H1 (cell line): ENCODE results near the gene LTA. TPM values are rescaled to one million over a fixed set of nuclear protein-coding genes. Genes with fewer than 3 reads are reported as not detected.
"Not testable (repeated sequence)": the region's sequence is repeated elsewhere in the genome, so short reads cannot be mapped to it uniquely, and the experiment has no call there.

Experiments used
- CTCF ChIA-PET: fragments of 300-600 bp; sonication (Branson Sonifier 250); formaldehyde crosslinking; loops from one replicate; lab custom pipeline; 2021; ENCODE audit not compliant: partially characterized antibody; lab: Charles Lee
- POLR2A ChIA-PET: fragments of 300-600 bp; sonication (Branson Sonifier 250); formaldehyde crosslinking; loops from one replicate; lab custom pipeline; 2021; ENCODE audit warnings: inconsistent platforms; ENCODE audit not compliant: partially characterized antibody; lab: Charles Lee
- DNase-seq, 2 experiments: peaks; one replicate each; pipeline versions ENCODE4 v3.0.0 to v3.0.0-alpha.2; 2010 to 2022; ENCODE audit warnings: low spot score in 2 of 2, low read depth in 1 of 2, mixed read lengths in 1 of 2
- FAIRE-seq: peaks from 2 replicates; lab custom pipeline; 2011; peaks lifted over from hg19 to GRCh38; lab: Jason Lieb, UNC
- H2AFZ ChIP-seq: 2 replicates; pipeline ENCODE4 v1.8.1; 2012; ENCODE audit warnings: low read length, inconsistent platforms
- H2AK5ac ChIP-seq: 2 replicates; pipeline ENCODE4 v1.6.1; 2013; ENCODE audit warnings: low read depth, low read length
- H2BK120ac ChIP-seq: replicated peaks from 2 replicates; pipeline ENCODE3; 2013; ENCODE audit warnings: low read depth, low read length, inconsistent platforms
- H2BK12ac ChIP-seq: 2 replicates; pipeline ENCODE4 v1.6.1; 2013; ENCODE audit warnings: low read depth, low read length
- H2BK15ac ChIP-seq: 2 replicates; pipeline ENCODE4 v1.6.1; 2013; ENCODE audit warnings: low read length
- H2BK20ac ChIP-seq: 2 replicates; pipeline ENCODE4 v1.6.1; 2013; ENCODE audit warnings: low read length
- H2BK5ac ChIP-seq: 2 replicates; pipeline ENCODE4 v1.6.1; 2013; ENCODE audit warnings: low read depth, low read length
- H3K14ac ChIP-seq: 2 replicates; pipeline ENCODE4 v1.6.1; 2013; ENCODE audit warnings: inconsistent platforms; ENCODE audit not compliant: insufficient read length
- H3K18ac ChIP-seq: 2 replicates; pipeline ENCODE4 v1.6.1; 2013; ENCODE audit warnings: low read length; ENCODE audit errors: extremely low read depth
- H3K23ac ChIP-seq: 2 replicates; pipeline ENCODE4 v1.6.1; 2013; ENCODE audit warnings: inconsistent platforms; ENCODE audit not compliant: insufficient read length
- H3K23me2 ChIP-seq: 2 replicates; pipeline ENCODE4 v1.6.1; 2013; ENCODE audit warnings: low read depth, low read length
- H3K27ac ChIP-seq: 2 replicates; pipeline ENCODE4 v1.6.1; 2011; ENCODE audit warnings: low read depth, low read length, inconsistent platforms
- H3K27me3 ChIP-seq, 4 experiments: replicated peaks in 1 of 4; 1 replicate in 1 of 4; 2 replicates in 3 of 4; pipeline versions ENCODE4 v1.6.1 to v1.8.1; 2011 to 2013; ENCODE audit warnings: low read length in 3 of 4, mild to moderate bottlenecking in 3 of 4, inconsistent platforms in 2 of 4, mixed read lengths in 2 of 4, moderate library complexity in 1 of 4; ENCODE audit not compliant: control insufficient read depth in 3 of 4, insufficient read depth in 3 of 4; ENCODE audit errors: extremely low read depth in 1 of 4
- H3K36me3 ChIP-seq, 4 experiments: 2 replicates each; pipeline versions ENCODE4 v1.6.1 to v1.8.1; 2011 to 2013; ENCODE audit warnings: mild to moderate bottlenecking in 4 of 4, low read length in 3 of 4, moderate library complexity in 2 of 4, control low read depth in 1 of 4, inconsistent platforms in 1 of 4; ENCODE audit not compliant: insufficient read depth in 4 of 4, control insufficient read depth in 2 of 4
- H3K4ac ChIP-seq: replicated peaks from 2 replicates; pipeline ENCODE3; 2013; ENCODE audit warnings: low read length, low read depth, mixed read lengths, inconsistent platforms; ENCODE audit not compliant: insufficient read length
- H3K4me1 ChIP-seq, 4 experiments: replicated peaks in 1 of 4; 1 replicate in 1 of 4; 2 replicates in 3 of 4; pipeline versions ENCODE4 v1.6.1 to v1.8.1; 2011 to 2013; ENCODE audit warnings: low read length in 3 of 4, inconsistent platforms in 2 of 4, mixed read lengths in 1 of 4; ENCODE audit not compliant: insufficient read depth in 4 of 4, control insufficient read depth in 3 of 4
- H3K4me2 ChIP-seq, 2 experiments: 2 replicates each; pipeline versions ENCODE4 v1.6.1 to v1.8.1; 2011 to 2013; ENCODE audit warnings: low read depth in 2 of 2, low read length in 2 of 2, control low read depth in 1 of 2, inconsistent platforms in 1 of 2, mild to moderate bottlenecking in 1 of 2; ENCODE audit not compliant: insufficient read depth in 1 of 2
- H3K4me3 ChIP-seq, 4 experiments: fragments of 200-600, 300-600 bp in 1 of 4; sonication (generic), shearing (Covaris generic), sonication (Bioruptor Twin) in 1 of 4; 2 replicates each; pipeline versions ENCODE4 v1.5.1 to v1.8.1; 2011 to 2016; ENCODE audit warnings: low read length in 4 of 4, low read depth in 3 of 4, control low read depth in 2 of 4, inconsistent platforms in 2 of 4, mild to moderate bottlenecking in 2 of 4, mixed read lengths in 1 of 4, moderate library complexity in 1 of 4; ENCODE audit not compliant: insufficient read depth in 2 of 4; ENCODE audit errors: extremely low read depth in 1 of 4
- H3K56ac ChIP-seq: replicated peaks from 2 replicates; pipeline ENCODE3; 2013; ENCODE audit warnings: low read depth, mild to moderate bottlenecking, mixed read lengths, low read length, inconsistent platforms; ENCODE audit not compliant: insufficient read length
- H3K79me1 ChIP-seq: 2 replicates; pipeline ENCODE4 v1.6.1; 2013; ENCODE audit warnings: low read depth, low read length, control low read depth
- H3K79me2 ChIP-seq, 2 experiments: 2 replicates each; pipeline versions ENCODE4 v1.6.1 to v1.8.1; 2012 to 2013; ENCODE audit warnings: low read length in 2 of 2, mild to moderate bottlenecking in 2 of 2, inconsistent platforms in 1 of 2; ENCODE audit not compliant: insufficient read depth in 2 of 2, control insufficient read depth in 1 of 2
- H3K9ac ChIP-seq, 4 experiments: replicated peaks in 1 of 4; 1 replicate in 1 of 4; 2 replicates in 3 of 4; pipeline versions ENCODE4 v1.6.1 to v1.8.1; 2011 to 2013; ENCODE audit warnings: low read depth in 3 of 4, low read length in 3 of 4, control low read depth in 2 of 4, mild to moderate bottlenecking in 2 of 4, moderate library complexity in 2 of 4, inconsistent platforms in 1 of 4; ENCODE audit errors: extremely low read depth in 1 of 4
- H3K9me3 ChIP-seq, 2 experiments: 2 replicates each; pipeline versions ENCODE4 v1.6.1 to v1.8.1; 2012 to 2013; ENCODE audit warnings: mild to moderate bottlenecking in 2 of 2, moderate library complexity in 2 of 2, control low read depth in 1 of 2, inconsistent platforms in 1 of 2, low read depth in 1 of 2, low read length in 1 of 2, mixed read lengths in 1 of 2; ENCODE audit not compliant: insufficient read depth in 2 of 2
- H4K20me1 ChIP-seq, 2 experiments: replicated peaks in 1 of 2; 2 replicates each; pipeline versions ENCODE3 to v1.8.1; 2011 to 2013; ENCODE audit warnings: inconsistent platforms in 2 of 2, low read length in 2 of 2, mild to moderate bottlenecking in 1 of 2; ENCODE audit not compliant: insufficient read depth in 2 of 2, control insufficient read depth in 1 of 2
- H4K5ac ChIP-seq: 2 replicates; pipeline ENCODE4 v1.6.1; 2013; ENCODE audit warnings: low read length, low read depth, mixed read lengths, inconsistent platforms; ENCODE audit not compliant: insufficient read length
- H4K8ac ChIP-seq: 2 replicates; pipeline ENCODE4 v1.8.0; 2013; ENCODE audit warnings: mild to moderate bottlenecking, moderate library complexity, low read length, inconsistent platforms; ENCODE audit not compliant: insufficient read depth; ENCODE audit errors: extremely low read depth
- H4K91ac ChIP-seq: replicated peaks from 2 replicates; pipeline ENCODE3; 2013; ENCODE audit warnings: low read length, mixed read lengths, inconsistent platforms; ENCODE audit not compliant: insufficient read length
- WGBS, 2 experiments: shearing (Covaris generic) in 1 of 2; methylation state at CpG; one replicate each; pipeline versions ENCODE4 v1.1.6 to v1.1.7; 2013 to 2015; ENCODE audit warnings: low lambda C conversion rate in 2 of 2, mixed read lengths in 2 of 2, inconsistent platforms in 1 of 2, low coverage in 1 of 2, missing lambda C conversion rate in 1 of 2; ENCODE audit not compliant: insufficient replicate concordance in 2 of 2, insufficient coverage in 1 of 2, insufficient read length in 1 of 2; ENCODE audit errors: extremely low coverage in 1 of 2, missing lambda C conversion rate in 1 of 2; 5-methylcytosine and 5-hydroxymethylcytosine counted together
- polyA plus RNA-seq, 7 experiments: library from polyadenylated mRNA; depleted of rRNA in 3 of 7; stranded (reverse) in 5 of 7; unstranded in 2 of 7; fragments of >200 nt in 5 of 7; fragments of 200-250 nt in 2 of 7; gene quantifications; 1 replicate in 5 of 7; 2 replicates in 1 of 7; 4 replicates in 1 of 7; pipeline versions ENCODE4 v1.2.1 to v1.2.3, GENCODE V29; 2011 to 2013; ENCODE audit warnings: missing spikeins in 2 of 7, mixed read lengths in 2 of 7
- total RNA-seq: library from RNA; stranded (reverse); fragmentation: NEBNext Ultra II Directional; extraction: Animal tissue kit (Norgen Biotek cat#: 25700); gene quantifications from 2 replicates; pipeline ENCODE4 v1.2.1, GENCODE V29; 2021

LTA gene
- total and polyA plus RNA-seq, 2 of the 8 experiments (the other 6 are each of a cell fraction or from before 2014, with no cell fraction given): not detected

- WGBS, 2 experiments: 85% methylated on average over 5 of the region's 5 CpGs; no CpG with 5 or more reads in 1 of the 2 experiments
These were observed 18.6 kb downstream of the LTA start for GRCh38 chr6:31590691-31591090.

More at GRCh38 chr6:31590691-31591090, 18.6 kb downstream of the LTA start:
- H3K4me3 ChIP-seq, H3K27me3 ChIP-seq, H3K56ac ChIP-seq, H2BK120ac ChIP-seq, H3K9me3 ChIP-seq, H3K27ac ChIP-seq, H4K91ac ChIP-seq, H3K79me1 ChIP-seq, H3K4me1 ChIP-seq, H3K79me2 ChIP-seq, H3K9ac ChIP-seq, H2BK15ac ChIP-seq, H4K8ac ChIP-seq, FAIRE-seq, H3K18ac ChIP-seq, H2AFZ ChIP-seq, H3K36me3 ChIP-seq, H3K4me2 ChIP-seq, H3K23ac ChIP-seq, H2AK5ac ChIP-seq, H2BK12ac ChIP-seq, H2BK20ac ChIP-seq, H3K23me2 ChIP-seq, H3K14ac ChIP-seq, H4K20me1 ChIP-seq, H4K5ac ChIP-seq, H2BK5ac ChIP-seq, DNase-seq, H3K4ac ChIP-seq: not testable (repeated sequence)
- ChIA-PET CTCF (interaction anchor here (0.8 to 22.0 kb wide), 5 partner anchors 2 to 96 kb away, joined by 3 to 640 read pairs (median 254); partner anchors contain the start of genes ATP6V1G2, LST1, LTB and NCR3), POLR2A (interaction anchor here (0.5 to 2.0 kb wide), 3 partner anchors 10 to 1711 kb away, joined by 3 to 5 read pairs (median 3); no protein-coding TSS in a partner anchor)
